ENCODE measurements around the gene RAD51B.

DNA sequence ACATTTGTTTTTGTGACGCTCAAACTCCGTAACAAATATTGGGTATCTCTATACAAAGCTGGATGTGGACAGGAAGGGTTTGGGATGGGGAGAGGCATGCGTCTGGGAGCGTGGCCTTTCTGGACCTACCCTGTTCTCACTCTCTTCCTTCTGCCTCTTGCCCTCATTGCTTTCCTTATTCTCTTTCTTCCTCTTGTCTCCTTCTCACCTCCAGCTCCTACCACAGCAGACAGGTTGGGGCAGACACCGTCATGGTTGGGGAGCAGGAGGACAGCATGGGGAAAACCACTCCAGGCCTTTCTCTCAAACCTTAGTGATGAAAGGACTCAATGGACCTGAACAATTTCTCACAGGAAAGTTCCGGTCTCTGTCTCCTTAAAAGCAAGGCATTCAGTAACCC is 465.3 kb downstream of the RAD51B start:
- no peak for TF ChIP-seq TCF7L2 (IDR thresholded peaks at IDR 0.05; ENCODE audit: borderline replicate concordance, extremely low read depth, insufficient read depth, insufficient read length)
- TF ChIP-seq ZNF274 (IDR thresholded peaks at IDR 0.05; ENCODE audit: low read depth, low read length) = no peak
- no peak for TF ChIP-seq CTCF (IDR thresholded peaks at IDR 0.05 in 2 of 3, conservative IDR thresholded peaks at IDR 0.05 in 1 of 3; ENCODE audit: borderline replicate concordance in 1 of 3, insufficient read depth in 1 of 3, low read depth in 2 of 3, low read length in 2 of 3)
- no peak for TF ChIP-seq POLR2AphosphoS5 (IDR thresholded peaks at IDR 0.05; ENCODE audit: low read depth, low read length)
- no peak for TF ChIP-seq POLR2A (IDR thresholded peaks at IDR 0.05; ENCODE audit: borderline replicate concordance, extremely low read depth, insufficient read depth, insufficient read length)
- no peak for TF ChIP-seq YY1 (IDR thresholded peaks at IDR 0.05; ENCODE audit: extremely low read depth, insufficient replicate concordance, low read depth, low read length)
- TF ChIP-seq REST (IDR thresholded peaks at IDR 0.05; ENCODE audit: low read depth) = no peak
- no peak for TF ChIP-seq EZH2 (IDR thresholded peaks at IDR 0.05)
- TF ChIP-seq FOSL1 (IDR thresholded peaks at IDR 0.05; ENCODE audit: low read depth) = no peak
- no peak for TF ChIP-seq JUND (IDR thresholded peaks at IDR 0.05)
- TF ChIP-seq, protein P1, sequence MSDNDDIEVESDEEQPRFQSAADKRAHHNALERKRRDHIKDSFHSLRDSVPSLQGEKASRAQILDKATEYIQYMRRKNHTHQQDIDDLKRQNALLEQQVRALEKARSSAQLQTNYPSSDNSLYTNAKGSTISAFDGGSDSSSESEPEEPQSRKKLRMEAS (IDR thresholded peaks at IDR 0.05) = no peak

All from HCT116 (cell line).